IMR-90 (cell line): ENCODE measurements around the gene SLC35F1. TPM values are rescaled to one million over a fixed set of nuclear protein-coding genes. Genes with fewer than 3 reads are reported as not detected.

Source experiments
- ATAC-seq: fragments of 200-7000 bp; cut with Tn5 transposase; 2 replicates; pipeline ENCODE4 v1.9.1; 2020; ENCODE audit warnings: low read depth, mild to moderate bottlenecking, moderate library complexity
- BruUV-seq: library from RNA; stranded (reverse); fragments of 400-500 nt; replicated peaks from 2 replicates; lab custom pipeline; 2021; lab: Mats Ljungman, UMichigan
- CTCF ChIA-PET: fragments of 300-600 bp; formaldehyde crosslinking; extraction: SDS; loops from one replicate; lab custom pipeline; 2021; ENCODE audit warnings: antibody characterized with exemption; lab: Yijun Ruan, JAX
- POLR2A ChIA-PET: fragments of 300-600 bp; sonication (Branson Sonifier 250); formaldehyde crosslinking; loops from one replicate; lab custom pipeline; 2022; ENCODE audit warnings: antibody characterized with exemption; ENCODE audit not compliant: unreplicated experiment; lab: Charles Lee
- DNase-seq: peaks from one replicate; pipeline ENCODE4 v3.0.0; 2013
- H2AFZ ChIP-seq: replicated peaks from 2 replicates; pipeline ENCODE3; 2013; ENCODE audit warnings: low read length, mild to moderate bottlenecking; ENCODE audit not compliant: poor library complexity
- H2AK5ac ChIP-seq: 2 replicates; pipeline ENCODE4 v1.6.1; 2013; ENCODE audit warnings: low read depth, low read length, inconsistent platforms
- H2AK9ac ChIP-seq: replicated peaks from 2 replicates; pipeline ENCODE3; 2013; ENCODE audit warnings: mild to moderate bottlenecking, low read depth, low read length, moderate library complexity; ENCODE audit not compliant: poor library complexity
- H2BK120ac ChIP-seq: 2 replicates; pipeline ENCODE4 v1.6.1; 2013; ENCODE audit warnings: low read depth, low read length, inconsistent platforms
- H2BK15ac ChIP-seq: 3 replicates; pipeline ENCODE4 v1.6.1; 2013; ENCODE audit warnings: low read depth, low read length, inconsistent platforms
- H2BK20ac ChIP-seq: 2 replicates; pipeline ENCODE4 v1.6.1; 2013; ENCODE audit warnings: low read depth, mild to moderate bottlenecking, inconsistent platforms, low read length, moderate library complexity
- H2BK5ac ChIP-seq: 2 replicates; pipeline ENCODE4 v1.6.1; 2013; ENCODE audit warnings: mild to moderate bottlenecking, low read depth, low read length, inconsistent platforms; ENCODE audit not compliant: poor library complexity, severe bottlenecking
- H3K14ac ChIP-seq: replicated peaks from 2 replicates; pipeline ENCODE4 v1.6.1; 2013; ENCODE audit warnings: low read depth, low read length, inconsistent platforms
- H3K18ac ChIP-seq: 2 replicates; pipeline ENCODE4 v1.6.1; 2013; ENCODE audit warnings: low read depth, low read length, control low read depth
- H3K23ac ChIP-seq: 2 replicates; pipeline ENCODE4 v1.6.1; 2013; ENCODE audit warnings: low read depth, low read length, inconsistent platforms
- H3K27ac ChIP-seq: 2 replicates; pipeline ENCODE4 v1.5.1; 2013; ENCODE audit warnings: mild to moderate bottlenecking, control low read depth, low read length; ENCODE audit not compliant: insufficient read depth
- H3K27me3 ChIP-seq: 2 replicates; pipeline ENCODE4 v1.6.1; 2013; ENCODE audit warnings: low read length; ENCODE audit not compliant: control insufficient read depth, insufficient read depth
- H3K36me3 ChIP-seq: 2 replicates; pipeline ENCODE4 v1.6.1; 2013; ENCODE audit warnings: low read length, mixed read lengths; ENCODE audit not compliant: control insufficient read depth, insufficient read depth
- H3K4ac ChIP-seq: 2 replicates; pipeline ENCODE4 v1.6.1; 2013; ENCODE audit warnings: low read depth, low read length, inconsistent platforms
- H3K4me1 ChIP-seq: 2 replicates; pipeline ENCODE4 v1.6.1; 2013; ENCODE audit warnings: low read length, mixed read lengths; ENCODE audit not compliant: control insufficient read depth, insufficient read depth
- H3K4me2 ChIP-seq: 2 replicates; pipeline ENCODE4 v1.6.1; 2013; ENCODE audit warnings: low read depth, mild to moderate bottlenecking, control low read depth, low read length, moderate library complexity
- H3K4me3 ChIP-seq: 2 replicates; pipeline ENCODE4 v1.5.1; 2013; ENCODE audit warnings: low read depth, mild to moderate bottlenecking, control low read depth, low read length, moderate library complexity; ENCODE audit not compliant: insufficient read depth
- H3K56ac ChIP-seq: 2 replicates; pipeline ENCODE4 v1.6.1; 2013; ENCODE audit warnings: low read length, inconsistent platforms; ENCODE audit not compliant: insufficient read depth; ENCODE audit errors: extremely low read depth
- H3K79me1 ChIP-seq, 2 experiments: 2 replicates each; pipeline ENCODE4 v1.6.1; 2013; ENCODE audit warnings: low read length in 2 of 2, inconsistent platforms in 1 of 2, low read depth in 1 of 2
- H3K9ac ChIP-seq: 2 replicates; pipeline ENCODE4 v1.6.1; 2013; ENCODE audit warnings: low read depth, low read length, control low read depth
- H3K9me1 ChIP-seq: 2 replicates; pipeline ENCODE4 v1.6.1; 2013; ENCODE audit warnings: low read length, inconsistent platforms; ENCODE audit not compliant: insufficient read depth
- H3K9me3 ChIP-seq: 2 replicates; pipeline ENCODE4 v1.6.1; 2013; ENCODE audit warnings: low read length; ENCODE audit not compliant: control insufficient read depth, insufficient read depth
- H4K20me1 ChIP-seq: 2 replicates; pipeline ENCODE4 v1.6.1; 2013; ENCODE audit warnings: low read length, inconsistent platforms; ENCODE audit not compliant: insufficient read depth
- H4K5ac ChIP-seq: 2 replicates; pipeline ENCODE4 v1.6.1; 2013; ENCODE audit warnings: mild to moderate bottlenecking, low read depth, low read length, control low read depth
- H4K8ac ChIP-seq, 2 experiments: 2 replicates each; pipeline ENCODE4 v1.6.1; 2013; ENCODE audit warnings: low read depth in 2 of 2, low read length in 2 of 2, control low read depth in 1 of 2, inconsistent platforms in 1 of 2
- H4K91ac ChIP-seq: 2 replicates; pipeline ENCODE4 v1.6.1; 2013; ENCODE audit warnings: low read depth, low read length, inconsistent platforms; ENCODE audit not compliant: insufficient read depth
- BHLHE40 ChIP-seq: fragments of 150-350 bp; IDR thresholded peaks from 2 replicates; pipeline ENCODE4 v1.6.1; 2016; ENCODE audit warnings: mild to moderate bottlenecking, low read depth, low read length
- CEBPB ChIP-seq: IDR thresholded peaks from 2 replicates; pipeline ENCODE4 v1.6.1; 2012; ENCODE audit warnings: low read depth, low read length, improper control_type of control experiment
- CHD1 ChIP-seq: IDR thresholded peaks from 2 replicates; pipeline ENCODE4 v1.6.1; 2012; ENCODE audit warnings: low read depth, low read length, improper control_type of control experiment
- CTCF ChIP-seq: conservative IDR thresholded peaks from 2 replicates; pipeline ENCODE4 v1.5.1; 2012; ENCODE audit warnings: mild to moderate bottlenecking, low read depth, low read length, improper control_type of control experiment
- ELK1 ChIP-seq: fragments of 150-350 bp; IDR thresholded peaks from 2 replicates; pipeline ENCODE4 v1.6.1; 2016; ENCODE audit warnings: low read depth, mild to moderate bottlenecking, low read length, moderate library complexity, borderline replicate concordance
- FOS ChIP-seq: fragments of 150-350 bp; IDR thresholded peaks from 2 replicates; pipeline ENCODE4 v1.6.1; 2016; ENCODE audit warnings: low read depth, low read length
- MAFK ChIP-seq: IDR thresholded peaks from 2 replicates; pipeline ENCODE4 v1.6.1; 2012; ENCODE audit warnings: low read depth, low read length, improper control_type of control experiment
- MAZ ChIP-seq: IDR thresholded peaks from 2 replicates; pipeline ENCODE4 v1.6.1; 2012; ENCODE audit warnings: low read depth, mild to moderate bottlenecking, low read length, improper control_type of control experiment, moderate library complexity, borderline replicate concordance
- MXI1 ChIP-seq: IDR thresholded peaks from 2 replicates; pipeline ENCODE4 v1.6.1; 2012; ENCODE audit warnings: low read depth, mild to moderate bottlenecking, low read length, moderate library complexity, borderline replicate concordance
- NFE2L2 ChIP-seq: fragments of 150-350 bp; IDR thresholded peaks from 2 replicates; pipeline ENCODE4 v1.6.1; 2016; ENCODE audit warnings: low read depth, mild to moderate bottlenecking, low read length
- POLR2A ChIP-seq: IDR thresholded peaks from 2 replicates; pipeline ENCODE4 v1.6.1; 2012; ENCODE audit warnings: mild to moderate bottlenecking, low read depth, low read length
- RAD21 ChIP-seq: IDR thresholded peaks from 2 replicates; pipeline ENCODE4 v1.6.1; 2012; ENCODE audit warnings: low read length, improper control_type of control experiment
- RCOR1 ChIP-seq: IDR thresholded peaks from 2 replicates; pipeline ENCODE4 v1.6.1; 2012; ENCODE audit warnings: mild to moderate bottlenecking, low read length, improper control_type of control experiment; ENCODE audit not compliant: insufficient replicate concordance
- RFX5 ChIP-seq: IDR thresholded peaks from 2 replicates; pipeline ENCODE4 v1.8.0; 2012; ENCODE audit warnings: low read depth, mild to moderate bottlenecking, low read length, moderate library complexity
- SMC3 ChIP-seq: fragments of 150-350 bp; IDR thresholded peaks from 2 replicates; pipeline ENCODE4 v1.6.1; 2016; ENCODE audit warnings: low read depth, mild to moderate bottlenecking, antibody characterized with exemption, low read length, moderate library complexity
- USF2 ChIP-seq: fragments of 150-350 bp; IDR thresholded peaks from 2 replicates; pipeline ENCODE4 v1.6.1; 2017; ENCODE audit warnings: mild to moderate bottlenecking, antibody characterized with exemption, low read length, low read depth
- WGBS, 2 experiments: methylation state at CpG; one replicate each; pipeline versions ENCODE4 v1.1.5 to v1.1.7; 2013; ENCODE audit warnings: missing lambda C conversion rate in 2 of 2; ENCODE audit not compliant: insufficient read length in 1 of 2; ENCODE audit errors: extremely low coverage in 2 of 2; 5-methylcytosine and 5-hydroxymethylcytosine counted together
- dilution Hi-C: fragments of 300-500 bp; cut with HindIII; formaldehyde crosslinking; loops from one replicate; pipeline ENCODE4 v1.14.3; 2018; ENCODE audit warnings: low sequenced_read_pairs; ENCODE audit not compliant: unreplicated experiment
- in situ Hi-C: fragments of 300-500 bp; cut with MboI; formaldehyde crosslinking; loops from 3 replicates; pipeline ENCODE4 v1.14.3; 2019; ENCODE audit warnings: low sequenced_read_pairs, inconsistent platforms, mixed read lengths
- intact Hi-C: fragments of 100-400 bp; cut with micrococcal nuclease; formaldehyde crosslinking; loops from 2 replicates; pipeline ENCODE4 v1.10.0; 2022
- polyA plus RNA-seq, 3 experiments: library from polyadenylated mRNA; depleted of rRNA; stranded (reverse); fragments of >200 nt; gene quantifications; 2 replicates each; pipeline ENCODE4 v1.2.3, GENCODE V29; 2012; ENCODE audit warnings: low replicate concordance in 1 of 3
- total RNA-seq: library from RNA; depleted of rRNA; stranded (reverse); fragments of >200 nt; gene quantifications from 2 replicates; pipeline ENCODE4 v1.2.3, GENCODE V29; 2012

Gene SLC35F1
- total and polyA plus RNA-seq, 2 of the 4 experiments (the other 2 are of a cell fraction): not detected

- Histone ChIP-seq H3K27me3 (no peaks in the 10 kb centered on the region), H3K27ac (no peak overlapping the region), H2BK5ac (no peak overlapping the region), H2BK120ac (no peak overlapping the region), H4K8ac (no peak overlapping the region), H3K36me3 (no peaks in the 10 kb centered on the region), H3K4me2 (no peak overlapping the region), H3K56ac (no peak overlapping the region), H2AK5ac (no peak overlapping the region), H3K9ac (no peak overlapping the region), H4K5ac (no peak overlapping the region), H4K20me1 (no peaks in the 10 kb centered on the region), H2BK15ac (no peak overlapping the region), H3K79me1 (no peaks in the 10 kb centered on the region), H3K18ac (no peak overlapping the region), H3K14ac (no peak overlapping the region), H3K4ac (no peak overlapping the region), H3K23ac (no peak overlapping the region), H2AK9ac (no peak overlapping the region), H2BK20ac (no peak overlapping the region), H3K4me3 (no peak overlapping the region), H3K9me3 (no peaks in the 10 kb centered on the region), H2AFZ (no peak overlapping the region), H3K9me1 (no peaks in the 10 kb centered on the region), H3K4me1 (no peaks in the 10 kb centered on the region), H4K91ac (no peak overlapping the region)
- WGBS, 2 experiments: no CpG with 5 or more reads among the region's 1 CpG
- ATAC-seq: no peak
- in situ Hi-C loops: no loop called here
- intact Hi-C loops: no loop called here
- TF ChIP-seq FOS (no peak), ELK1 (no peak), MXI1 (no peak), NFE2L2 (no peak), MAFK (no peak), POLR2A (no peak), SMC3 (no peak), RFX5 (no peak), CEBPB (no peak), CTCF (no peak), USF2 (no peak), RCOR1 (no peak), MAZ (no peak), RAD21 (no peak), CHD1 (no peak), BHLHE40 (no peak)
- BruUV-seq: no TSS peak
- dilution Hi-C loops: no loop called here
- ChIA-PET CTCF (no interaction called here), POLR2A (no interaction called here)
- no peak for DNase-seq
Measured at GRCh38 chr6:118163542-118163941, 256.5 kb downstream of the SLC35F1 start.
